Renal cortex interstitium (tissue), 11 donors: ENCODE data around the gene PLA2G4B. TPM values are rescaled to one million over a fixed set of nuclear protein-coding genes. Genes with fewer than 3 reads are reported as not detected.
A peak's percentile ranks its signal among the peaks of the same experiment; 100 is the strongest.

Experiments
- DNase-seq, 11 donors: peaks; one replicate each; pipeline ENCODE4 v3.0.0-alpha.2; 2013; ENCODE audit warnings: low read depth in 9 of 11, low spot score in 4 of 11; ENCODE audit errors: extremely low read depth in 1 of 11
- polyA plus RNA-seq, 3 donors: library from polyadenylated mRNA; unstranded; fragments of 120-200 nt; gene quantifications; one replicate each; pipeline ENCODE4 v1.2.1, GENCODE V29; 2013; ENCODE audit not compliant: insufficient read length in 3 of 3

The PLA2G4B gene
- polyA plus RNA-seq, 3 donors, result 11.9 to 24.3 (median 12.6) TPM

DNA sequence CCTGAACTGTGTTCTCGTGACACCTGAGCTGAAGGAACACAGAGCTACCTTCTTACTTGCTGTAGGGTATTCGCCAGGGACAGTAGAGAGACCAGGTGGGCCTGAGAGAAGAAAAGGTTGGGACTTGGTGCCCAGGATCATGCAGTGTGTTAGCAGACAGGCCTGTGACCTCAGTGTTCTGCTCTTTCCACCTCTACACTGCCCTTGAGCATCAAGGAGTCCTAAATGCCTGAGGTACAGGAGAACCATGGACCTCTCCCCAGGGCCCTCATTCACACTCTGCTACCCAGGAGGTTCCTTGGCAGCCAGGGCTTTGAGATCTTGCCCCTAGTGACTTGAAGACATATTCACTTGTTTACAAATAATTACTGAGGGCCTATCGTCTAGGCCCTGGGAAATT, 32.9 kb upstream of the PLA2G4B start:
- no peak for DNase-seq

DNA sequence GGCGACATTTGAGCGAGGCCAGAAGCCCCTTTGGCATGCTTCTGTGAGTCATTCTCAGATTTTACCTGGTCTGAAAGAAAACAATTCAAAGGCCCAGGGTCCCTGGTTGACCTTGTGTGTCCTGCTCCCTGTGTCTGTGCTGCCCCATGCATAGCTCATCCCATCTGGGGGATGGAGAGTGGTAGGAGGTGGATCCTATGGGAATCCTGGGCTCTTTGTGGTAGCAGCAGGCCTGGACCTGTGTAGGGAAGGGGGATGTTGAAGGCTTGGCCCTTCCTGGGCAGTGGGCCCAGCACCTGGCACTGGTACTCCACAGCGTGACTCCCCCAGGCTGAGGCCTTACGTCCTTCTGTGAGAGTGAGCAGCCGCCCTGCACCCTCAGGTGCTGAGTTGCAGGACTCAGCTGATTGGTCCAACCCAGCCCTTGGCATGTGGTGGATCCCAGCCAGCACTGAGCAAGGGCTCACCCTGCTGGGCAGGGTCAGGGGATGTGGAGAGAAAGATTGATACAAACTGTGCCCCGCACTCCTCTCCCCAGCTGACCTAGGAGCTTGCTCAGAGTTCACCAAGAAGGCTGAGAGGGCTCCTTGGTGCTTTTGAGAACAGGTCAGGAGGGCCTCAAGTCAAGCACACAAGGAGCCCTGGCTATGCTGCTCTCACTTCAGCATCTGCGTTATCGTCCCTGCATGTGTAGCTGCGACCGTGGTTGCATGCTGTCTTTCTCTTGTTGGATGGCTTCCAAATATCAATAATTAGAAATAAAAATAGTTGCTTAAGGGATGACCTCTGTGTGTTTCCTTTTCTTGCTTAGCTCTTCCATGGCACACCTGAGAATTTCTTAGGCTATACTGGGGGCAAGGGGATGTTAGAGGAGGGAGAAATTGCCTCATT, 32.1 kb upstream of the PLA2G4B start:
- no peak for DNase-seq

DNA sequence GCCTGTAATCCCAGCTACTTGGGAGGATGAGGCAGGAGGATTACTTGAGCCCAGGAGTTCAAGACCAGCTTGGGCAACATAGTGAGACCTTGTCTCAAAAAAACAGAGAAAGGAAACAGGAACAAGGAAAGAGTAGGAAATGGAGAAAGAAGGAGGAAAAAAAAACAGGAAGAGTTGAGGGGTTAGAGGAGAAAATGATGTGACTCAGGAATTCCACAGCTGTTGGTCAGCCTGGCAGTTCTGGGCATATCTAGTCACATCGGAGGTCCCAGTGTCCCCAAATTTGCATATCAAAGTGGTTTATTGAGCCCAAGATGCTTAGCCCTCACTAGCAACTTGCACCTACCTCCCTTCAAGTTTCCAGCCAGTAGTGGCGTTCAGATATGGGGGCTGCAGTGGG, 29.5 kb upstream of the PLA2G4B start:
- no peak for DNase-seq

DNA sequence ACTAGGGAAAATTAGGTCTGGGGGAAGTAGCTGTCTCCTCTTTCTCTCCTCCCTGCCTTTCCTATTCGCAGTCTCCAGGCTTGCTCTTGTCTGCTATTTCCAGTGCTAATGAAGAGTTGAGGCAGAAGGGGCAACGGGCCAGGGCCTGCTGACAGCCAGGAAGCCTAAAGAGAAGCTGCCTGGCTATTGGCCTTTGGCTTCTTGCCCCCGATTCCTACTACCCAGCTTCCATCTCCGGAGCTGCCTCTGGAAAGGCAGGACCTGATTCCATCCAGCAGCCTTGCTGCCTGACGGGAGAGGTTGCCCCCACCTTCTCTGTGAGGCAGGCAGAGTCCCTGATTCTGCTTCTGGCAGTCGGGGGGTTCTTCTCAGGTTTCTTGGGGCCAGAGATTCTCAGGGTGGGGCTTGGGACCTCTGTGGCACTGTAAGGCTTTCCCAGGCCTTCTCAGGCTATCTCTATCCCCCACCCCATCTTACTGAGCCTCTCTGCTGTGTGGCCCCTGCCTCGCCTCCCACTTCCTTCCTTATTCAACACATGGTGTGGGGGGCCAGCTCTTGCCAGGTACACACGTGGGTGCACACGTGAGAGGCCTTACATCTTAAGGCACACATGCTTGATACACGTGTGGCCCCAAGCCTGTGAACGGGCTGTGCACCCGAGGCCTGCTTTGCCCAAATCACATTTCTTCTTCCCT, 29.0 kb upstream of the PLA2G4B start:
- no peak for DNase-seq

DNA sequence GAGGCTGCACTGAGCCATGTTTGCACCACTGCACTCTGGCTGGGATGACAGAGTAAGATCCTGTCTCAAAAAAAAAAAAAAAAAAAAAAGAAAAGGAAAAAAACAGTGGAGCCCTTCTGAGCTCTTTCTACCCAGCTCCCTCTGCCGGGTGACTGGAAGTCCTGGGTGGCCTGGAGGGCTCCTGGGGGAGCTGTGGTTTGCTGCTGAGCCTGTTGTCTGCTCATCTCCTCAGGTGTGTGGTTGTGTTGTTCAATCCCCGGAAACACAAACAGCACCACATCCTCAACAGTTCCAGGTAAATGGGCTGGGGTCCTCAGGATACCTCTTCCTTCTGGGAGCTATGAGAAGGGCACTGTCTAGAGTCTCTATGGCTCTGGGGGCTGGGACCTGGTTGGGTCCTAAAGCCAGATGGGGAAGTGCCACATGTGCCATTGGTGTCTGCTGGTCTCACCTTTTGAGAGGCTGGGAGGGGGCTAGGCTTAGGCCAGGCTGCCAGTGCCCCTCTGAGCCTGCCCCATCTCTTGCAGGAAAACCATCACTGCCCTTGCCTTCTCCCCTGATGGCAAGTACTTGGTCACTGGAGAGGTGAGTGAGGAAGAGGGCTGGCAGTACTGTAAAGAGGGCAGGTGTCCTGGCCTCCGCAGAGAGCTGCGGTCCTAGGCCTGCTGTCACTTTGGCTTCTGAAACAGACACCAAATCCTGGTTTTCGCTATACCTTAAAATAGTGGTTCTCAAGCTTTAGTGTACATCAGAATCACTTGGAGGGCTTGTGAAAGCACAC, 27.8 kb upstream of the PLA2G4B start:
- DNase-seq, result no peak

DNA sequence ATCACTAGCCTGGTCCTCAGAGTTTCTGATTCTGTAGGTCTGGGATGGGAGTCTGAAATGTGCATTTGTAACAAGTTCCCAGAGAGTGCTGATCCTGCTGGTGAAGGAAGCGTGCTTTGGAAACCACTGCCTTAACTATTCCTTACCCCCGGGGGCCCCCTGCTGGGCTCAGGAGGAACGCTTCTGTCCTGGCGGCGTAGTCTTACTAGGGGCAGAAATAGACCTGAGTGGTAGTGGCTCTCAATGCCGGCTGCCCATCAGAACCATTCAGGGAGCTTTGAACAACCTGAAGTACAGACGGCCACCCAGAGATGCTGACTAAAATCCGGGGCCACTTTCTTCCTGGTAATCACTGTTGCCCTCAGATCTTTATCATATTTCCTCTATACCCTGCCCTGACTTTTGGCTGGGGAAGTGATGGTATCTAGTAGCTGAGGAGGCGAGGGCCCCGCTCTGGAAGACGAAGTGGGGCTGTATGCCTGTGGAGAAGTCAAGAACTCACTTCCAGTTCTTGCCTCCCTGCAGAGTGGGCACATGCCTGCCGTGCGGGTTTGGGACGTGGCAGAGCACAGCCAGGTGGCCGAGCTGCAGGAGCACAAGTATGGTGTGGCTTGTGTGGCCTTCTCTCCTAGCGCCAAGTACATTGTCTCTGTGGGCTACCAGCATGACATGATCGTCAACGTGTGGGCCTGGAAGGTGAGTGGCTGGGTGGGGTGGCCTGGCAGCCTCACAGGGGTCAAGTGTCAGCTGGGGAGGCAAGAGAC, 27.0 kb upstream of the PLA2G4B start:
- peak in 10 of 11 donors; percentile 48 to 80 (median 66) for DNase-seq

DNA sequence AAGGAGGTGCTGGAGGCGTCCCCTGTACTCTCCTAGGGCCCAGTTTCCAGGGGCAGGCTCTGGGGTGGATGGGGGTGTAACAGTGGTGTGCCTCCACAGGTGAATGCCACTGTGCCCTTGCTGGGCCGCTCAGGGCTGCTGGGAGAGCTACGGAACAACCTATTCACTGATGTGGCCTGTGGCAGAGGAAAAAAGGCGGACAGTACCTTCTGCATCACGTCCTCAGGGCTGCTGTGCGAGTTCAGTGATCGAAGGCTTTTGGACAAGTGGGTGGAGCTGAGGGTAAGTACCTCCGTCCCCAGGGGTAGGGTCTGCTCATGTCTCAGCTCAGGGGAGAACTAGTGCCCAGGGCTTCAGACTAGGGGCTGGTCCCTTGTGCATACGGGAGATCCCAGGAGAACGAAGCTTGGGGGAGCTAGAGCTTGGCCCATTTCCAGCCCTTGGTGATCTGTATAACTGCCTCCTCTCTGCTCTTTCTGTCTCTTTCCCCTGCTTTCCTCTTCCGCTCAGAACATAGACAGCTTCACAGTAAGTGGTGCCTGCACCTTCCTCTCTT, 25.7 kb upstream of the PLA2G4B start:
- DNase-seq, result no peak

DNA sequence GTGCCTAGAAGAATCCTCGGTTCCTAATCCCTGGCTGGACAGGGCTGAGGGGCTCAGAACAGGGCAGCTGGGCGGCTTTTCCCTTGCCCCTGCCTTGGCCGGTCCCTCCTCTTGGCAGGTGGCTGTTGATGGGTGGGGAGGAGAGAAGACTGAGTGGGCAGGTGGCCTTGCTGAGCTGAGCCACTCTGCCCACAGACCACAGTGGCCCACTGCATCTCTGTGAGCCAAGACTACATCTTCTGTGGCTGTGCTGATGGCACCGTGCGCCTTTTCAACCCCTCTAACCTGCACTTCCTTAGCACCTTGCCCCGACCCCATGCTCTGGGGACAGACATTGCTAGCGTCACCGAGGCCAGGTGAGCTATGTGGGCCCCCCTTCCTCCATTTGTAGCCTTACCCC, 25.2 kb upstream of the PLA2G4B start:
- no peak for DNase-seq

DNA sequence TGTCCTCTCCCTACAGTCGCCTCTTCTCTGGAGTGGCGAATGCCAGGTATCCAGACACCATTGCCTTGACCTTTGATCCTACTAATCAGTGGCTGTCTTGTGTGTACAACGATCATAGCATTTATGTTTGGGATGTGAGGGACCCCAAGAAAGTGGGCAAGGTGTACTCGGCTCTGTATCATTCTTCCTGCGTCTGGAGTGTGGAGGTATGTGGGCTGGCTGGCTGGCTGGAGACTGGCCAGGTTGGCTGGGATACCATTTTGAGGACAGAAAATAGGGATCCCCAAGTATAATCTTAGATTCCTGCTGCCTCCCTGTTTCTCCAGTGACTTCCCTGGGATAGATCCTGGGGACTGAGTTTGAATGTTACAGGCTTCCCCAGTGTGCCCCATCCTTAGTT, 24.1 kb upstream of the PLA2G4B start:
- no peak for DNase-seq

DNA sequence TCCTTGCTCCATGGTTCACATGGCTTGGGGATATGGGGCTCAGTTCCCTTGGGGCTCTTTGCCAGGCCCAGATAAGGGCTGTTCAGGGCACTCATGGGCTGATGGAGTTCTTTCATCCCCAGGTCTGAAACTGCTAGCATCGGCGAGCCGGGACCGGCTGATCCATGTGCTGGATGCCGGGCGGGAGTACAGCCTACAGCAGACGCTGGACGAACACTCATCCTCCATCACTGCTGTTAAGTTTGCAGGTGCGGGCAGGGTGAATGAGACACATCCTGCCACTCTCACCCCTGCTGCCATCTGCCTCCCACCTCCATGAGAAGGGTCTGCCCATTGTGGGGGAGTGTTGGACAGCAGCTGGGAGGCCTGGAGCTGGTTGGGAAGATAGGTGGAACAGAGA, 21.9 kb upstream of the PLA2G4B start:
- DNase-seq, result no peak

DNA sequence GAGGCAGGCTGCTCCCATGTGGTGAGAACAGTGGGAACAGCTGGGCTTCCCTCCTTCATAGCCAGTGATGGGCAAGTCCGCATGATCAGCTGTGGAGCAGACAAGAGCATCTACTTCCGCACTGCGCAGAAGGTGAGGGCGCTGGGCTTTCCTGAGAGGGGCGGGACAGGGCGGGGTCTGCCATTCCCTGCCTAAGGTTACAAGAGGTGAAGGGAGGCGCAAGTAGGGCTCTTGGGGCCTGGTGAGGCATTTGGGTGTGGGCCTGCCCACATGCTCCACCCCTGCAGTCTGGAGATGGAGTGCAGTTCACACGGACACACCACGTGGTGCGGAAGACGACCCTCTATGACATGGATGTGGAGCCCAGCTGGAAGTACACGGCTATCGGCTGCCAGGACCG, 21.3 kb upstream of the PLA2G4B start:
- no peak for DNase-seq

DNA sequence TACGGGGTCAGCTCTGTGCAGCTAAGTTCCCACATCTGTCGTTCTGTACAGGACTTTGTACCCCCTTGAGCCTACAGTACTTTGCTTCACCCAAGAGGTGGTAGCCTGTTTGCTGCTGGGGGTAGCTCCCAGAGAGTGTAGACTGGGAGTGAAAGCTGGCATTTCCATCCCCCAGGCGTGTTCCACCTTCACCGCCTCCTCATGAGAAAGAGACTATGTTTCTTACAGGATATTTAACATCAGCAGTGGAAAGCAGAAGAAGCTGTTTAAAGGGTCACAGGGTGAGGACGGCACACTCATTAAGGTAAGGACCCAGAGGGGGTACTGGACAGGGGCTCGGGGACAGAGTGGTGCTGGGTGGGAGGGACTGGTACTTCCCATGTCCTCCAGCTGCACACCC, 20.9 kb upstream of the PLA2G4B start:
- DNase-seq, result no peak

DNA sequence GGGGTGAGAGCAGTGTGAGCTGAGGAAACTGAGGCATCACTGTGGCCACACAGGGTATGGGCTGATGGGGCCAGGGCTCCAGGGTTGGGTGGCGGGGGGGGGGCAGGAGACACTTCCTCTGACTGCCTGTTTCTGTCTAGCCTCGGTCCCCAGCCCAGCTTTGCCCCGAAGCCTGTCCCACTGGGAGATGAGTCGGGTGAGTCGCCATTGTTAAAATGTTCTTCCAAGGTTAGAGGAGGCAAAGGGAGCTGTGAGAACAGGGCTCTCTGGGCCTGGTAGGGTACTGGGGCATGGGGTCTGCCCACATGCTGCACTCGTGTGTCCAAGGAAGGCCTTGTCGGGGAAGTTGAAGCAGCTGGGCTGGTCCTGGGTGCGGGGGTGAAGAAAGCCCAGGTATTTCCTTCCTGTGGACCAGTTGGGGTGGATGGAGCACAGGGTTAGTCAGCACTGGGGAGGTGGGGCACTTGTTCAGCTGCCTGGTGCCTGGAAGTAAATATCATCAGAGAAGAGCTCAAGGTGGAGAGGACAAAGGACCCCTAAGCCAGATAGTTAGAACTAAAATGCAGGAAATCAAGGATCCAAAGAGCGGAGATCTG, 19.1 kb upstream of the PLA2G4B start:
- no peak for DNase-seq

DNA sequence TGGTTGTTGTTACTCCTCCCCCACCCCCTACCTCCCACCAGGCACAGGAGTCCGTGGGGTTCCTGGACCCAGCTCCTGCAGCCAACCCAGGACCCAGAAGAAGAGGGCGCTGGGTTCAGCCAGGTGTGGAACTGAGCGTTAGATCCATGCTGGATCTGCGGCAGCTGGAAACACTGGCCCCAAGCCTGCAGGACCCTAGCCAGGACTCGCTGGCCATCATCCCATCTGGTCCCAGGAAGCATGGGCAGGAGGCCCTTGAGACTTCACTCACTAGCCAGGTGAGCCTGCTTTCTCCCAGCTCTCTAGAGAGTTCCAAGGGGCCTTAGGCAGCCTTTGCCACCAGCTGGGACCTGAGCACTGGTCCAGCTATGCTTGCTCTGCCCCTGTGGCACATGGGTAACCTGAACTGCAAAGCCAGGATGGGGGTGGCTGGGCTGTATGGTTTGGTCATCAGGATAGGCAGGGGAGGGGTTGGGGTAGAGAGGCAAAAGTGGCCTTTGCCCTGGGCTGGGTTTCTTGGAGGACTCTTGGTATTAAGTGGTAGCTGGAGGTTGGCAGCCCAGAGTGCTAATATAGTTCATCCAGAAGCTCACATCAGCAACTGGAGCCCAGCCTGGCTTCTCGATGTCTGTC, 17.7 kb upstream of the PLA2G4B start:
- no peak for DNase-seq

DNA sequence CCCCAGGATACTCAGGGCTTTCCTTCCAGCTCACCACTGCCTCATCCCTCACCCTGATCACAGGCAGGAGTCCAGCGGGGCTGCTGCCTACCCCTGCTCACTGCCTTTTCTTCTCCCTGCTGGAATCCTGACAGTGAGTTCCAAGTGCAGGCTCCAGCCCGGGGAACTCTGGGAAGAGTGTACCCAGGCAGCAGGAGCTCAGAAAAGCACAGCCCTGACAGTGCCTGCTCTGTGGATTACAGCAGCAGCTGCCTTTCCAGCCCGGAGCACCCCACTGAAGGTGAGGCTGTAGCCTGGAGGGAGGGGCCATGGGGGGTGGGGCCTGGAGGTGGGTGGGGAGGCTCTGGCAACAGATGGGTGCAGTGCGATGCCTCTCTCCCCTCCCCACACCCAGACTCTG, 16.8 kb upstream of the PLA2G4B start:
- no peak for DNase-seq

DNA sequence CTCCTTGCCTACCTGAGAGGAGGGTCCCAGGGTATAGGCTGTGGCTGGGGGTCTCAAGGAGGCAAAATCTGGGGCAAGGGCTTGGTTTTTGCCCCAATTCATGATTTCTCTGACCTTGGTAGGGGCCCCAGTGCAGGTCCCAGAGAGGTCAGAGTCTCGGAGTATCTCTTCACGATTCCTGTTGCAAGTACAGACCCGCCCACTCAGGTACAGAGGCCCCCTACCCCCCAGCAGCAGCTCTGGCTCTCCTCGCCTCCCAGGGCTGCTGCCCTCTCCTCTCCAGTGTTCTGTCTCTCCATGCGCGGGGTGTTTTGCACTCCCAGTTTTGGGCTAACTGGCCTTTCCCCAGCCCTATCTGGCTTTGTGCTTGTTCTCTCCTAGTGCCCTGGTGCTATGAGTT, 16.2 kb upstream of the PLA2G4B start:
- no peak for DNase-seq

DNA sequence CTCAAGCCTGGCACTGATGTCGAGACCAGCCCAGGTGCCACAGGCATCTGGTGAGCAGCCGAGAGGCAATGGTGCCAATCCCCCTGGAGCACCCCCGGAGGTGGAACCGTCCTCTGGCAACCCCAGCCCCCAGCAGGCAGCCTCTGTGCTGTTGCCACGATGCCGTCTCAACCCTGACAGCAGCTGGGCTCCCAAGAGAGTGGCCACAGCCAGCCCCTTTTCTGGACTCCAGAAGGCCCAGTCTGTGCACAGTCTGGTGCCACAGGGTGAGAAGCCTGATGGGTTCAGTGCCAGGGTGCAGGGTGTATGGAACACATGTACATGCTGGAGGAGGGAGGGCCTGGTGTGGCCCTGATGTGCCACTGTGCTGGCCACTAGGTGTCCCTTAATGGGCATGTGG, 15.7 kb upstream of the PLA2G4B start:
- DNase-seq, result no peak

DNA sequence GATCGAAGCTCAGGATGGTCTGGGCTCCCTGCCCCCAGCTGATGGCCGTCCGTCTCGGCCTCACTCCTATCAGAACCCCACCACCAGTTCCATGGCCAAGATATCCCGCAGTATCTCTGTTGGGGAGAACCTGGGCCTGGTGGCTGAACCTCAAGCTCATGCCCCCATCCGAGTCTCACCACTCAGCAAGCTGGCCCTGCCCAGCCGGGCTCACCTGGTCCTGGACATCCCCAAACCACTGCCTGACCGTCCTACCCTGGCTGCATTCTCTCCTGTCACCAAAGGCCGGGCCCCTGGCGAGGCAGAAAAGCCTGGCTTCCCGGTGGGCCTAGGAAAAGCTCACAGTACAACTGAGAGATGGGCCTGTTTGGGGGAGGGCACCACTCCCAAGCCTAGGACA, 15.1 kb upstream of the PLA2G4B start:
- DNase-seq, result no peak
